M059J (cell line): ENCODE results near the gene ILF2. TPM values are rescaled to one million over a fixed set of nuclear protein-coding genes. Genes with fewer than 3 reads are reported as not detected.
"Not testable (repeated sequence)": the region's sequence is repeated elsewhere in the genome, so short reads cannot be mapped to it uniquely, and the experiment has no call there.

ENCODE experiments used
- DNase-seq: peaks from one replicate; pipeline ENCODE4 v3.0.0-alpha.2; 2012; ENCODE audit warnings: low read depth
- total RNA-seq: library from RNA; depleted of rRNA; stranded (reverse); fragments of >200 nt; shearing (Covaris generic); gene quantifications from 2 replicates; pipeline ENCODE4 v1.2.3, GENCODE V29; 2014

ILF2 gene
- total RNA-seq, 1 experiment from 2014 or later = 330 TPM

DNA sequence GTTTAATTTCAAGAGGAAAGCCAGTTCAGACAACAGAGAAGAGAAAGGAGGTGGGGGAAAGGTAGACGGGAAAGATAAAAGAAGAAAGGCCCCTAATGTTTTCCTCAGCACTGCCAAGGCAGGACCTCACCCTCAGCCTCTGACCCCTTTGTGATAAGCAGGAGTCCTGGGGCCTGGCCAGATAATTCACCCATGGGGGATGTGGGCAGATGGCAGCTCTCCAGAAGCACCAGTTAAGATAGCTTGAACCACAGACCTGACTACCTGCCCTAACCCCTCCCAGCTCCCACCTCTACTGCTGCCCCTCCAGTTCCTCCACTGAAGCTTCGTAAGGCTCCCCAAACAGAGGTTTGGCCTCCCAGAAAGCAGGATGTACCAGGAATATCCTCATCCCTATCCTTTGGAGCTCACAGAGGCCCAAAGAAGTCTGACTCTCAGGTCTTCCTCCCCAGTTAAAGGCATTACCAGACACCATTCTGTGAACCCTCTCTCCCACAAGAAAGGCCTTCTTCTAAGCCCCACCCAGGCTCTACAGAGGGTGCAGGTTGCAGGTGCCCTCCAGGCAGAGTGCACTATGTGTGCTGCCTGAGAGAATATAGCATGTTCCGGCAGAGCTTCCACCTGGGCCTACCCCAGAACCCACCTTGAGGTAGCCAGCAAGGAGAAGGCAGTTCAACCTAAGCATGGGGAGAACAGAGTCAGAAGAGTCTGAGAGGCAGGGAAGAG is 21.5 kb downstream of the ILF2 start:
- DNase-seq = no peak

DNA sequence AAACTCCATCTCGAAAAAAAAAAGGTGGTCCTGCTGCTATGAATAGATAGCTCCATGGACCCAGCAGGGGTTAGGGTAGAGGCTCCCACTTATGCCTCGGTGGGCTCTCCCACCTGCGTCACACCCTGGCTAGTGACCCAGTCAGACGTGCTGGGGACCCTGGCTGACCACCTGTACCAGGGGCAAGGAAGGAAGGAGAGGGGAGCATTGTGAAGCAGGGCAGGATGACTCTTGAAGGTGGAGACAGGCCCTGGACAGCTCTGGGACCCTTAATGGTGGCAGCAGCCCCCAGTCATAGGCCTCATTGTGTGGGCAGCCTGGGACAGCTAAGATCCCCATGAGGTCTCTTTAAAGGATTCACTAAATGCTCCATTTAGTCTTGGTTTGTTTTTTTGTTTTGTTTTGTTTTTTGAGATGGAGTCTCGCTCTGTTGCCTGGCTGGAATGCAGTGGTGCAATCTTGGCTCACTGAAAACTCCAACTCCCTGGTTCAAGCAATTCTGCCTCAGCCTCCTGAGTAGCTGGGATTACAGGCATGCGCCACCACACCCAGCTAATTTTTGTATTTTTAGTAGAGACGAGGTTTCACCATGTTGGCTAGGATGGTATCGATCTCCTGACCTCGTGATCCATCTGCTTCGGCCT is 22.7 kb downstream of the ILF2 start:
- DNase-seq = no peak

GRCh38 chr1:153647346-153647714 is 23.5 kb downstream of the ILF2 start:
- peak; percentile 29 for DNase-seq

DNA sequence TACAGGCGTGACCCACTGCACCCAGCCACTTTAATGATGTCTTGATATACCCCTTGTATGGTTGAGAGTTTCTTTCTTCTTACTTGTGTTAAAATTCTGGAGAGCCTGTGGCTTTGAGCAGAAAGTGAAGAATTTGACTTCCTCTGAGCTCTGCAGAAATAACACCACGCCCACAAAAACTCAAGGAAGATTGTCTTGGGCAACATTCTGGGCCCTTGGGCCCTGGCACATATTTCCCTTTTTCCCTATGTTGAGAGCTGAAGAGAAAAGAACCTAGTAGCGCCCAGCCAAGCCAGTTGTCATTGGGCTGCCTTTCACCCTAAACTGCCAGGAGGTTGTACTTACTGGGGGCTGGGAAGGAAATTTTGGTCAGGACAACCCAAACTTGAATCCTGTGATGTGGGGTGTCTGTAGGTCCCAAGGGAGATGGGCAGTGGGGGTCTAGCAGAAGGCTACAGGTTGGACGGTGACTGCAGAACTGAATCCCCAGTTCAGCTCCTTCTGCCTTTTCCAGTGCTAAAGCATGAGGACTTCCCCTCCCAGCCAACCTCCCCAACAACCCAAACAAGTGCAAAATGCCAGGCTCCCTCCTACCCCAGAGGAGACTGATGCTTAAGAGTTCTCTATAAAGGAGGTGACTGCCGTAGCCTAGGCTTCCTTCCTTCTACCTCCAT is 24.0 kb downstream of the ILF2 start:
- DNase-seq = no peak

- DNase-seq = no peak
These were observed 27.0 kb downstream of the ILF2 start for GRCh38 chr1:153643816-153644215.

- no peak for DNase-seq
These were observed 27.7 kb downstream of the ILF2 start for GRCh38 chr1:153643100-153643499.

GRCh38 chr1:153642161-153642560 is 28.6 kb downstream of the ILF2 start:
- no peak for DNase-seq

DNA sequence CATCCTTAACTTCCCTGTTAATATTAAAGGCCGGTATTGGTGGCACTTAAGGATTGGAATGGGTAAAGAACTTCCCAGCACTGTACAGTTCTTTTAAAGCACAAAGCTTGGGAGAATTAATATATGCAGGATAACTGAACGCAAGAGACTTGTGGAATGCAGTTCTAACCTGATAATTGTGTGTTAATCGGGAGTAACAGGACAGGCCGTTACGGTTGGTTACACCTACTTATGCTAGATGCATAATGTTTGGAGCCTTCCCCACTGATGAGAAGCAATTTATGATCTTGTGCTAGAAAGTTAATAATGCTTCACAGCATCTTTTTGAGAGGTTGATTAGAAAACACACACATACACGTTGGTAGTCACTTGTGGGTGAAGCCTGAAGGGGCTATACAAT is 29.9 kb downstream of the ILF2 start:
- DNase-seq = no peak

DNA sequence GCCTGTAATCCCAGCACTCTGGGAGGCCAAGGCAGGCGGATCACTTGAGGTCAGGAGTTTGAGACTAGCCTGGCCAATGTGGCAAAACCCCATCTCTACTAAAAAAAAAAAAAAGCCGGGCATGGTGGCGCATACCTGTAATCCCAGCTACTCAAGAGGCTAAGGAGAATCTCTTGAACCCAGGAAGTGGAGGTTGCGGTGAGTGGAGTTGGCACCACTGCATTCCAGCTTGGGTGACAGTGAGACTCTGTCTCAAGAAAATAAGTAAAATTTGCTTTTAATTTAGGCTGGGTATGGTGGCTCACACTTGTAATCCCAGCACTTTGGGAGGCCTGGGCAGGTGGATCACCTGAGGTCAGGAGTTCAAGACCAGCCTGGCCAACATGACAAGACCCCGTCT is 30.6 kb downstream of the ILF2 start:
- not testable (repeated sequence) for DNase-seq

DNA sequence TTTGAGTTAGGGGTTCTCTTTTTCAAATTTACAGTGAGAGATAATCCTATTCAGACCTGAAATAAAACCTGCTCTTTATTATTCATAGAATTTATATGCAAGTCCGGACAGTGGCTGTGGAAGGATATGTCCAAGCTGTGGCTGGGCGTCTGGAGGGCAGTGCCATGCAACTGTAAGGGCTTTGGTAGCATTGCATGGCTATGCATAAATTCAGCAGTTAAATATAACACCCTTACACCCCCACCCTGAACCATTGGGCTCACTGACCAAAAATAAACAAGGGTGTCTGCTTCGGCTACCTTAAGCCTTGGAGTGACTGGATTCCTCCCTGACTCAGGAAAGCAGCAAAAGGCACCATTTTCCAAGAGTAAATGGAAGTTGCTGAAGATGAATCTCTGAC is 31.5 kb downstream of the ILF2 start:
- DNase-seq = no peak

- no peak for DNase-seq
These were observed 32.5 kb downstream of the ILF2 start for GRCh38 chr1:153638261-153638660.

- no peak for DNase-seq
These were observed 34.5 kb downstream of the ILF2 start for GRCh38 chr1:153636312-153636711.

DNA sequence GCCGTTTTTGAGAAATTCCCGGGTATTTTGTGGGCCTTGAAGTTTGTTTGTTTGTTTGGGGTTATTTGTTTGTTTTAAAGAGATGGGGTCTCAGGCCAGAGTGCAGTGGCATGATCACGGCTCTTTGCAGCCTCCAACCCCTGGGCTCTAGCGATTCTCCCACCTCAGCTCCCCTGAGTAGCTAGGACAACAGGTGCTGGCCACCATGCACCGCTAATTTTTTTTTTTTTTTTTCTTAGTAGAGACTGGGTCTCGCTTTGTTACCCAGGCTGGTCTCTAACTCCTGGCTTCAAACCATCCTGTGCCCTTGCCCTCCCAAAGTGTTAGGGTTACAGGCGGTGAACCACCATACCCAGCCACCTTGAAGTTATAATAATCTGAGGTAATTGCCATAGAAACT is 34.9 kb downstream of the ILF2 start:
- no peak for DNase-seq

DNA sequence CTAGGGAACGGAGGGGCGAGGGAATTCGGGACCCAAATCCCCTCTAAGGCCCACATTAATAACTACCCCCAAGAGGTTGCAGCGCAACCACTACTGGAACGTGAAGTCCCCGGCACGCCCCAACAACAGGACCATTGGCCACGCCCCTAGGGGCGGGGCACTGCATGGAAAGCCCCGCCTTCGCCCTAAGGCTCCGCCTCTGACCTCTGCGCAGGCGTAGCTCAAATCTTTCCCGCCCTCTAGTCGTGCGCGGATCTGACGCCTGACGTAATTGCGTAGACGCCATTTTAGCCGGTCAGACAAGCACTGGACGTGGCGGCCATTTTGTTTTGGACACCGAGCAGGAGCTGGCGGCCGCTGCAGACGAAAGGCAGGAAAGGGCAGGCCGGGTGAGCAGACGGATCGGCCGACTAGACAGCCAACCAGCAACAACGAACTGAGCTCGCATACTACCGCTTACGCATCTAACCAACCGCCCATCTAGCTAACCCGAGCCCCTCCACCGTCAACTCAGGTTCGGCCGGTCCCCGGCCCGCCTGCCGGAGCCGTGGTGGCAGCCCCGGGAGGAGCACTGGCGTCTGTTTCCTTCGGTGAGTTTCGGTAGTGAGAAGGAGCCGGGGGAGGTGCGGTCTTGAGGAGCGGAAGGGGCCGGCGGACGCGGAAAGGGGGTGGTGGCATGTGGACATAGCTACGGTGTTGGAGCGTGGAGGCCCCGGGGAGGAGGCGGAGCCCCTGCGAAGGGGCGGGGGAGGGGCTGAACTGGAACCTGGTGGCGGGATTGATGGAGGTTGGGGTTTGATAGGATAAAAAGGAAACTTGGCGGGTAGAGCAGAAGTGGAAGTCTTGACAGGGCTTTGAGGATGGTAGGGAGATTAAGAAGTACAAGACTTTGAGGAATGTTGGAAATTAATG is 36.8 kb downstream of the ILF2 start, which contains the start of gene CHTOP:
CHTOP (plus strand) TSS at position 313 of the 912 bp plus-strand sequence. CDS start 2,523 bp downstream, outside the sequence.
- peak; percentile 97 for DNase-seq

DNA sequence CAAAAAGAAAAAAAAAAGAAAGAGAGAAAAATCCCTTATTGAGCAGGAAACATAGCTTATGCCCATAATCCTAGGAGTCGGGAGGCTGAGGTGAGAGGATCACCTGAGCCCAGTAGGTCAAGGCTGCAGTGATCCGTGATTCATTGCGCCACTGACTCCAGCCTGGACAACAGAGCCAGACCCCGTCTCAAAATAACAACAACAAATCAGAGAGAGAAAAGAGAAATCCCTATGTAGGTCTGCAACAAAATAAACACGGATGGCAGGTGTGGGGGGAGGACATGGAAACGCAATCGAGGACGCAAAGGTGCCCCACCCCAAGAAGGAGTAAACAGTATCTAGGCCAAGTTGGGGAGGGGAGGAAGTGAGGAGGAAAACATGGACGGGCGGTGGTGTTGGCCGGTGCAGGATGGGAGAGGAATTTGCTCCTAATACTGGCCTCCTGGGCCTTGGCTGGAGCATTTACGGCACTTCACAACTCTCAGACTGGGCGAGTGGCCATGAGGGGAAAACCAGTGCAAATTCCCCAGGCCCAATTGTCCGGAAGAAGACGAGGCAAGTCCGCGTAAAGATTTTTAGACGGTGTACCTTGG is 37.5 kb downstream of the ILF2 start:
- no peak for DNase-seq

GRCh38 chr1:153631047-153632022 is 39.5 kb downstream of the ILF2 start:
- DNase-seq = no peak

DNA sequence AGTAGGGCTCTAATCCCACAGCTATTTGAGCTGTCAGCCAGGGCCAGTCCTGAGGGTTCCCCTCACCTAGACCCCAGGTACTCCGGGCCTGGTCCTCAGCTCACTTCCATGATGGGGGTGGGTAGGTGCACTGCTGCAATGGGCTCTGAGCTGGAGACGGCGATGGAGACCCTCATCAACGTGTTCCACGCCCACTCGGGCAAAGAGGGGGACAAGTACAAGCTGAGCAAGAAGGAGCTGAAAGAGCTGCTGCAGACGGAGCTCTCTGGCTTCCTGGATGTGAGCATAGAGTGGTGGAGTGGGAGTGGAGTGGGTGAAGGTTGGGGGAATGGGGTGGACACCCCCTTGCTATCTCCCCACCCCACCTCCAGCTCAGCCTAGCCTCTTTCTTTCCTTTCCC is 40.4 kb downstream of the ILF2 start:
- no peak for DNase-seq

DNA sequence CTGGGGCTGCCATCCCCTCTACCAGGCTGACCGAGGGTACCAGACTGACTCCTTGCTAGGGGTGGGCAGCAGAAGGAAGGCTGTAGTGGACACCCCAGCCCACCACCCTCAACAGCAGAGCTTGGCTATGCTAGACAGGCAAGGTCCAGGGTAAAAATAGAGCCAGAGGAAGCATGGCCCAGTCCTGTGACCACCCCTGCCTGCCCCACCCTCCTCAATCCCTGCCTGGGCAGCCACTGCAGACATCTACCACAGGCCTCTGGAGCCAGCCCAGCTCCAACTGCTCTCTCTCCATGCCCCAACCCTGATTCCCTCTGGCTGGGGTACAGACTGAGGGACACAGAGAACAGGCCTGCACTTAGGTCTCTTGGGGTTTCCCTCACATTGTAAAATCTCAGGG is 40.8 kb downstream of the ILF2 start:
- no peak for DNase-seq

GRCh38 chr1:153629343-153629665 is 41.5 kb downstream of the ILF2 start:
- DNase-seq = no peak

DNA sequence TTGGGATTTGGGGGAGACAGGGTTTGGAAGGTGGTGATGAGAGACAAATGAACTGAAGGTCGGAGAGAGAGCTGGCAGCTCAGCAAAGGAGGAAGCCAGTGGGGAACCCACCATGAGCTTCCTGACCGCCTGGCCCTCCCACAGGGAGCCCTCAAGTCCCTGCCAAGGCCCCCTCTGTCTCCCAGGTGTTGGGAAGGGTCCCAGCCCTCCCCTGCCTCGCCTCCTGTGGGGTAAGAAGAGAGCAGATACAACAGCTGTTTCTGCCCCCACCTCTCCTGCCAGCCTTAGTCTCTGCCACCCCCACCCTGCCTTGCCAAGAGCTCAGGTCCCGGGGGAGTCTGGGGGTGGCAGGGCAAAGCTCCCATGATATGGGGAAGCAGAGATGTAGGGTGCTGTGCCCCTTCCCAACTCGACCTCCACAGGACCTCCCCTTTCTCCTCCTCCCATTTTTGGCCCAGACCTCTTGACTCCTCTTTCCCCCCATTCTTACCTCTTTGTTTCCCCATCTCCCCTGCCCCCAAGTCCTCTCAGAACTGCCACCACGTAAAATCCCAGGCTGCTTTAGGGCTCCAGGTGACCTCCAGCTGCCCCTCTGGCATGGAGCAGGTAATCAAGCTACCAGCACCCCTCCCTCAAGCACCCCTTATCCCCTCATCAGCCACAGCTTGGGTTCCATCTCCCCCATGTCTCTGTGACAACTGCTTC is 42.0 kb downstream of the ILF2 start:
- no peak for DNase-seq
